ENCODE measurements around the gene DYRK1B. TPM values are rescaled to one million over a fixed set of nuclear protein-coding genes. Genes with fewer than 3 reads are reported as not detected.
"Not testable (repeated sequence)": the region's sequence is repeated elsewhere in the genome, so short reads cannot be mapped to it uniquely, and the experiment has no call there.

Gene DYRK1B
- total RNA-seq, 1 experiment from 2014 or later, result 16.0 TPM

DNA sequence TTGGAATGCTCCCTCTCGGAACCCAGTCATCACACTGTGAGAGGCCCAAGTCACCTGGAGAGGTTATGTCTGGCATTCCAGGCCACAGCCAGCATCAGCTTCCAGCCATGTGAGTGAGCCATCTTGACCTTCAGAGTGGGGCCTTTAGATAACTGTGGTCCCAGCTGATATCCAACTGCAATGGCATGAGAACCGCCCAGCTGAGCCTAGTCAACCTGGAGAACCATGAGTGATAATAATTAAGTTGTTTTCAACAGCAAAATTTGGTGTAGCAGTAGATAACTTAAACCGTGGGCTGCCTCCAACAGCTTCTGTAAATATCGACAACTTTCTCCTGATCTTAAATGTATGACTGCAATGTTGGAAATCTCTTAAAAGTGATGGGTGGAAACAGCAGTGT is 24.6 kb downstream of the DYRK1B start:
- H3K4me1 ChIP-seq (ENCODE audit: insufficient read depth, low read length, poor library complexity, severe bottlenecking), result no peaks in the 10 kb centered on the region
- DNase-seq (ENCODE audit: low spot score), result no peak
- ChIA-PET CTCF (interaction anchor here (0.7 kb wide), 1 partner anchor 72 kb away, joined by 3 read pairs; no protein-coding TSS in a partner anchor), POLR2A (ENCODE audit: low non-redundant PET) (no interaction called here)
- H3K9me3 ChIP-seq (ENCODE audit: low read depth, low read length, poor library complexity, severe bottlenecking), result no peaks in the 10 kb centered on the region
- no TSS peak for BruUV-seq (replicated peaks)
- H3K27ac ChIP-seq (ENCODE audit: low read depth, low read length, poor library complexity, severe bottlenecking), result no peak overlapping the region
- H3K4me3 ChIP-seq (ENCODE audit: low read depth, low read length, poor library complexity, severe bottlenecking), result no peak overlapping the region
- intact Hi-C loops (cut with micrococcal nuclease; ENCODE audit: unreplicated experiment), result no loop called here
- TF ChIP-seq EZH2 (IDR thresholded peaks at IDR 0.05; ENCODE audit: borderline replicate concordance, low read depth, low read length, poor library complexity, severe bottlenecking), result no peak
- TF ChIP-seq CTCF (conservative IDR thresholded peaks at IDR 0.05; ENCODE audit: low read depth, low read length), result no peak
- H3K27me3 ChIP-seq (replicated peaks; ENCODE audit: insufficient read depth, low read depth, low read length, poor library complexity), result no peaks in the 10 kb centered on the region
- H3K36me3 ChIP-seq (ENCODE audit: insufficient read depth, low read length, poor library complexity, severe bottlenecking), result no peaks in the 10 kb centered on the region

DNA sequence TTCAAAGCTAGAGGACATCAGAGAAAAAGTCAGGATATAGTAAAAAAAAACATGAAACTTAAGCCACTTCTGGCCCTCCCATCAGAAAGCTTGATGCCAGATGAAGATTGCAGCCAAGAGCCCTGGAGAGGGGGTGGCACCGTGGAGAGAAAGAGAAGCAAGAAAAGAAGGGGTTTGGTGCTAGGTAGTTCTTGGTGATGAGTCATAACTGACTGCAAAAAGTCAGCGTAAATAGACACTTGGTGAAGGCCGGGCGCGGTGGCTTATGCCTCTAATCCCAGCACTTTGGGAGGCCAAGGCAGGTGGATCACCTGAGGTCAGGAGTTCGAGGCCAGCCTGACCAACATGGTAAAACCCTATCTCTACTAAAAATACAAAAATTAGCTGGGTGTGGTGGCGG is 25.3 kb downstream of the DYRK1B start:
- H3K4me1 ChIP-seq (ENCODE audit: insufficient read depth, low read length, poor library complexity, severe bottlenecking); BruUV-seq (replicated peaks); H3K4me3 ChIP-seq (ENCODE audit: low read depth, low read length, poor library complexity, severe bottlenecking); H3K27ac ChIP-seq (ENCODE audit: low read depth, low read length, poor library complexity, severe bottlenecking); H3K9me3 ChIP-seq (ENCODE audit: low read depth, low read length, poor library complexity, severe bottlenecking); DNase-seq (ENCODE audit: low spot score); POLR2A ChIA-PET (ENCODE audit: low non-redundant PET); H3K36me3 ChIP-seq (ENCODE audit: insufficient read depth, low read length, poor library complexity, severe bottlenecking); H3K27me3 ChIP-seq (replicated peaks; ENCODE audit: insufficient read depth, low read depth, low read length, poor library complexity); CTCF ChIA-PET; intact Hi-C loops (cut with micrococcal nuclease; ENCODE audit: unreplicated experiment): not testable (repeated sequence)

DNA sequence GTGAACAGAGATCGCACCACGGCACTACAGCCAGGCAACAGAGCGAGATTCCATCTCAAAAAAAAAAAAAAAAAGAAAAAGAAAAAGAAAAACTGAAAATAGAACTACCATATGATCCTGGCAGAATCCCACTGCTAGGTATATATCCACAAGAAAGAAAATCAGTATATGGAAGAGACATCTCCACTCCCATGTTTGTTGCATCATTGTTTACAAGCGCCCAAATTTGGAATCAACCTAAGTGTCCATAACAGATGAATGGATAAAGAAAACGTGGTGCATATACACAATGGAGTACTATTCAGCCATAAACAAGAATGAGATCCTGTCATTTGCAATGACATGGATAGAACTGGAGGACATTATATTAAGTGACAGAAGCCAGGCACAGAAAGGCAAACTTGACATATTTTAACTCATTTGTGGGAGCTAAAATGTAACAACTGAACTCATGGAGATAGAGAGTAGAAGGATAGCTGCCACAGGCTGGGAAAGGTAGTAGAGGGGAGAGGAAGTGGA is 26.1 kb downstream of the DYRK1B start:
- BruUV-seq (replicated peaks), result no TSS peak
- no peak for DNase-seq (ENCODE audit: low spot score)
- Histone ChIP-seq H3K27ac (ENCODE audit: low read depth, low read length, poor library complexity, severe bottlenecking) (no peak overlapping the region), H3K4me1 (ENCODE audit: insufficient read depth, low read length, poor library complexity, severe bottlenecking) (no peaks in the 10 kb centered on the region), H3K36me3 (ENCODE audit: insufficient read depth, low read length, poor library complexity, severe bottlenecking) (no peaks in the 10 kb centered on the region), H3K4me3 (ENCODE audit: low read depth, low read length, poor library complexity, severe bottlenecking) (no peak overlapping the region), H3K27me3 (replicated peaks; ENCODE audit: insufficient read depth, low read depth, low read length, poor library complexity) (peaks cover 2% of the 10 kb centered on the region), H3K9me3 (ENCODE audit: low read depth, low read length, poor library complexity, severe bottlenecking) (no peaks in the 10 kb centered on the region)
- TF ChIP-seq CTCF (conservative IDR thresholded peaks at IDR 0.05; ENCODE audit: low read depth, low read length) (no peak), EZH2 (IDR thresholded peaks at IDR 0.05; ENCODE audit: borderline replicate concordance, low read depth, low read length, poor library complexity, severe bottlenecking) (no peak)
- intact Hi-C loops (cut with micrococcal nuclease; ENCODE audit: unreplicated experiment), result no loop called here
- ChIA-PET CTCF (no interaction called here), POLR2A (ENCODE audit: low non-redundant PET) (no interaction called here)

DNA sequence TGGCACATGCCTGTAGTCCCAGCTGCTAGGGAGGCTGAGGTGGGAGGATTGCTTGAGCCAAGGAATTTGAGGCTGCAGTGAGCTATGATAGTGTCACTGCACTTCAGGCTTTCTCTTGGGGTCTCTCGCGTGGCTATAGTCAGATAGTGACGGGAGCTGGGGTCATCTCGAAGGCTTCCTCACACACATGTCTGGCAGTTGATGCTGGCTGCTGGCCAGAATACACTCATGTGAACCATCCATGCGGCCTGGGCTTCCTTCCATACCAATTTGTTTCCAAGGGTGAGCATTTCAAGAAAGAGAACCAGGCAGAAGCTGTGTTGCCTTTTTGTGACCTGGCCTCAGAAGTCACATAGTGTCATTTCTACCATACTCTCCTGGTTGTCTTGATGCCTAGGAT is 28.9 kb downstream of the DYRK1B start:
- ChIA-PET POLR2A (ENCODE audit: low non-redundant PET) (interaction anchor here (0.7 kb wide), 1 partner anchor 222 kb away, joined by 4 read pairs; no protein-coding TSS in a partner anchor), CTCF (no interaction called here)
- DNase-seq (ENCODE audit: low spot score), result no peak
- Histone ChIP-seq H3K9me3 (ENCODE audit: low read depth, low read length, poor library complexity, severe bottlenecking) (no peaks in the 10 kb centered on the region), H3K4me3 (ENCODE audit: low read depth, low read length, poor library complexity, severe bottlenecking) (no peak overlapping the region), H3K4me1 (ENCODE audit: insufficient read depth, low read length, poor library complexity, severe bottlenecking) (no peaks in the 10 kb centered on the region), H3K27me3 (replicated peaks; ENCODE audit: insufficient read depth, low read depth, low read length, poor library complexity) (peaks cover 5% of the 10 kb centered on the region), H3K27ac (ENCODE audit: low read depth, low read length, poor library complexity, severe bottlenecking) (no peak overlapping the region), H3K36me3 (ENCODE audit: insufficient read depth, low read length, poor library complexity, severe bottlenecking) (no peaks in the 10 kb centered on the region)
- no TSS peak for BruUV-seq (replicated peaks)
- no peak for TF ChIP-seq CTCF (conservative IDR thresholded peaks at IDR 0.05; ENCODE audit: low read depth, low read length)
- no peak for TF ChIP-seq EZH2 (IDR thresholded peaks at IDR 0.05; ENCODE audit: borderline replicate concordance, low read depth, low read length, poor library complexity, severe bottlenecking)
- intact Hi-C loops (cut with micrococcal nuclease; ENCODE audit: unreplicated experiment), result no loop called here

All from A673 (cell line).